Right atrium auricular region (tissue), 2 donors: ENCODE measurements around the gene OR14I1. TPM values are rescaled to one million over a fixed set of nuclear protein-coding genes. Genes with fewer than 3 reads are reported as not detected.

Experiments used
- DNase-seq: peaks from one replicate; pipeline ENCODE4 v3.0.0-alpha.2; 2019; ENCODE audit warnings: low spot score
- H3K27ac ChIP-seq, 2 donors: fragments of 200-600 bp; sonication (generic); 1 replicate in 1 of 2; 2 replicates in 1 of 2; pipeline ENCODE4 v1.5.1; 2016 to 2019
- H3K27me3 ChIP-seq, 2 donors: fragments of 200-600 bp; sonication (generic); one replicate each; pipeline versions ENCODE4 v1.5.1 to v1.6.0; 2017 to 2019
- H3K36me3 ChIP-seq: fragments of 200-600 bp; sonication (generic); one replicate; pipeline ENCODE4 v1.5.1; 2016
- H3K4me1 ChIP-seq, 2 donors: fragments of 200-600 bp; sonication (generic); one replicate each; pipeline versions ENCODE4 v1.5.1 to v1.6.0; 2017 to 2019
- H3K4me3 ChIP-seq, 2 donors: fragments of 200-600 bp; sonication (generic); 1 replicate in 1 of 2; 2 replicates in 1 of 2; pipeline ENCODE4 v1.5.1; 2017 to 2019; ENCODE audit warnings: mild to moderate bottlenecking in 1 of 2, moderate library complexity in 1 of 2
- H3K9me3 ChIP-seq, 2 donors: fragments of 200-600 bp; sonication (generic); one replicate each; pipeline ENCODE4 v1.5.1; 2019
- CTCF ChIP-seq, 2 donors: fragments of 200-600 bp; sonication (generic); IDR thresholded peaks; one replicate each; pipeline ENCODE4 v1.5.1; 2019; ENCODE audit warnings: antibody characterized with exemption in 2 of 2
- total RNA-seq, 2 donors: library from RNA; depleted of rRNA; stranded (reverse); fragments of >200 nt; gene quantifications; one replicate each; pipeline ENCODE4 v1.1.0, GENCODE V29; 2016

Gene OR14I1
- total RNA-seq, 2 donors from 2014 or later = not detected

GRCh38 chr1:248696774-248697173 lies 5.8 kb downstream of the OR14I1 start:
- Histone ChIP-seq H3K4me1 (no peaks in the 10 kb centered on the region), H3K9me3 (no peaks in the 10 kb centered on the region), H3K27ac (no peak overlapping the region), H3K27me3 (no peaks in the 10 kb centered on the region), H3K4me3 (no peak overlapping the region), H3K36me3 (no peaks in the 10 kb centered on the region)
- TF ChIP-seq CTCF (IDR thresholded peaks at IDR 0.05) = no peak
- DNase-seq = no peak

DNA sequence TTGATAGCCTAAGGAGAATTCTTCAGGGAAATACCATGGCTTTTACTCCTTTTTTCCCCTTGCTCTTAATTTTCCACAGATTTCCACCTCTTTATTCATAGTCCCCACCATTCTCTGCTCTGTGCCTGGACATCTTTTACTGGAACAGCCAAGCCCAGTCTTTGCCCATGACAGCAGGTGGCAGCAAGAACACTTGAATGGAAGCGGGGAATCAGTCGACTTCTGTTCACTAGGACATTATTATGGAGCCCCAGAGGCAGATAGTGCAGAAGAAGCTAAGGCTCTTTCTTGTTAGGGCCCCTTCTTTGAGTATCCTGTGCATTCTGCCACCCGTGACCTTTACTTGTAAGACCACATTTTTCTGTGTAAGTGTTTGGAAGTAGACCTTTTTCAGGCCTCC lies 6.3 kb downstream of the OR14I1 start:
- no peak for DNase-seq
- H3K27me3 ChIP-seq = no peaks in the 10 kb centered on the region
- peak in 1 of 2 donors; percentile 20 for TF ChIP-seq CTCF (IDR thresholded peaks at IDR 0.05)

DNA sequence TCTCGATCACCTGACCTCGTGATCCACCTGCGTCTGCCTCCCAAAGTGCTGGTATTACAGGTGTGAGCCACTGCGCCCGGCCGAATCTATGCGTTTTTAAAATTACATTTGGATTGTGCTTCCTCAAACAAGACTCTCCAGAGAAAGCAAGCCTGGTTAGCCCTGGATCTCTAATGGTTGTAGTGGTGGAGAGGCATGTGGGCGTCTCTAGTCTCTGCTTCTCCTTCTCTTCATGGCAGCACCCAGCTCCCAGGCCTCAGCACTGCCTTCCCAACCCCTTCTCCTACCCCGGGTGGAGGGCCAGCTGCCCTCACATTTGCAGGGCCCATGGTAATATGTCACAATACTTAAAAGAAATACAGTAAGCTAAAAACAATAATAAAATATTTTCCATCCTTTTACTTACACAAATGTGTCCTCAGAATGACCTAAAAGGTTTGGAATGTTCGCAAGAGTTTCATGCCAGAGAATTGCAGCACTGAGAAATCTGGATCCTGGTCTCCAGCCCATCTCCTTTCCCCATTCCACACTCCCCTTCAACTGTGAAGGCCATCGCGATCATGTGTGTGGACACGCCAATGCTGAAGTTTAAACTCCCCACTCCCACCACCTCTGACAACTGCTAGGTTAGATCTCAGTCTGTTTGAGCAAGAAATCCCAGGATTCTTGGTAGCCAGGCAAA lies 7.0 kb downstream of the OR14I1 start:
- no peak overlapping the region for H3K27ac ChIP-seq
- H3K9me3 ChIP-seq = no peaks in the 10 kb centered on the region
- no peaks in the 10 kb centered on the region for H3K27me3 ChIP-seq
- no peaks in the 10 kb centered on the region for H3K36me3 ChIP-seq
- no peak overlapping the region for H3K4me3 ChIP-seq
- H3K4me1 ChIP-seq = no peaks in the 10 kb centered on the region
- no peak for TF ChIP-seq CTCF (IDR thresholded peaks at IDR 0.05)
- DNase-seq = no peak

More for the DNA sequence above, 6.3 kb downstream of the OR14I1 start:
- H3K4me3 ChIP-seq = no peak overlapping the region
- H3K27ac ChIP-seq = no peak overlapping the region
- H3K9me3 ChIP-seq = no peaks in the 10 kb centered on the region
- H3K36me3 ChIP-seq = no peaks in the 10 kb centered on the region
- H3K4me1 ChIP-seq = no peaks in the 10 kb centered on the region

GRCh38 chr1:248691567-248692155 lies 10.9 kb downstream of the OR14I1 start:
- H3K4me1 ChIP-seq = no peaks in the 10 kb centered on the region
- H3K27ac ChIP-seq = no peak overlapping the region
- no peaks in the 10 kb centered on the region for H3K9me3 ChIP-seq
- no peaks in the 10 kb centered on the region for H3K36me3 ChIP-seq
- TF ChIP-seq CTCF (IDR thresholded peaks at IDR 0.05) = no peak
- DNase-seq = no peak
- no peaks in the 10 kb centered on the region for H3K27me3 ChIP-seq
- no peak overlapping the region for H3K4me3 ChIP-seq

DNA sequence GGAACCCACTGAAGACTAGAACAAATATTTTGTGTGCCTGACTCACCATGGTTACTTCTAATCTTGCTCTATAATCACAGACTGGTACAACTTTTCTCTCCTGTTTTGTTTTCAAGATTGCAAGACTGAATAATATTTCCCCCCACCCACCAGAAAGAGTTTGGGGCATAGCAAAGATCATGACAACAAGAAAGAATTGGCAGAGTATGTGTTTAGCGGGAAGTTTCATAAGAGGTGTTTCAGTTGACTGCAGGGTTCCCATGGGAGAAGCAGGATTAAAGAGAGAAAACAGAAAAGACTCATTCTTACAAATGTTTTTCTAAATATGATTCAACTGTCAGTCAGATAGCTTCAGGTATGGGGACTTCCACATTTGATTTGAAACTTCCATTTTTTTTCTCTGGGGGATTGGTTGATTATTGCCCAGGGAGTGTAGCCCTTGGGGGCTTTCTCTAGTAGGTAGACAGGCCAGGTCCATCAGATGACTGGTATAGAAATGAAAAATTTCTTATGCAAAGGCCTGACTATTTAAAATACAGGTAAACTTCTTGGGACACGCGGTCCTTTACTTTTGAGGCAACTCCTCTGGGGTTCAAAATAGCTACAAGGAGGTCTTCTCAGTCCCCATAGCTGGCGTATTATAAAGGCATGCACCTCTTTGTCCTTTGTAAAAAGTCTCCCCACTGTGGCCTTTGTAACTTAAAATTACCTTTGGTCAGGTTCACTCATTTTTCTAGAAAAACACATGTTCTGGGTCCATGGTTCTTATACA lies 13.9 kb downstream of the OR14I1 start:
- no peaks in the 10 kb centered on the region for H3K9me3 ChIP-seq
- no peaks in the 10 kb centered on the region for H3K27me3 ChIP-seq
- H3K27ac ChIP-seq = no peak overlapping the region
- H3K4me3 ChIP-seq = no peak overlapping the region
- DNase-seq = no peak
- no peaks in the 10 kb centered on the region for H3K4me1 ChIP-seq
- no peak for TF ChIP-seq CTCF (IDR thresholded peaks at IDR 0.05)
- no peaks in the 10 kb centered on the region for H3K36me3 ChIP-seq
